Spleen (tissue), 13 donors: ENCODE data around the gene RIIAD1. TPM values are rescaled to one million over a fixed set of nuclear protein-coding genes. Genes with fewer than 3 reads are reported as not detected.

ENCODE experiments used
- DNase-seq: peaks from one replicate; pipeline ENCODE4 v3.0.0-alpha.2; 2020
- H3K27ac ChIP-seq, 8 donors: fragments of 200-600 bp; sonication (generic) in 7 of 8; 1 replicate in 4 of 8; 2 replicates in 4 of 8; pipeline versions ENCODE4 v1.5.0 to v1.8.0; 2016 to 2021; ENCODE audit warnings: inconsistent platforms in 4 of 8, mild to moderate bottlenecking in 4 of 8, moderate library complexity in 1 of 8
- H3K27me3 ChIP-seq, 7 donors: fragments of 200-600 bp; sonication (generic) in 6 of 7; replicated peaks in 1 of 7; 1 replicate in 4 of 7; 2 replicates in 3 of 7; pipeline versions ENCODE4 v1.5.0 to v1.8.0; 2016 to 2021; ENCODE audit warnings: inconsistent platforms in 3 of 7, mild to moderate bottlenecking in 1 of 7
- H3K36me3 ChIP-seq, 6 donors: fragments of 200-600 bp; sonication (generic) in 5 of 6; 1 replicate in 4 of 6; 2 replicates in 2 of 6; pipeline versions ENCODE4 v1.5.0 to v1.8.0; 2016 to 2021; ENCODE audit warnings: inconsistent platforms in 2 of 6
- H3K4me1 ChIP-seq, 6 donors: fragments of 200-600 bp; sonication (generic) in 5 of 6; 1 replicate in 3 of 6; 2 replicates in 3 of 6; pipeline versions ENCODE4 v1.5.0 to v1.8.0; 2016 to 2021; ENCODE audit warnings: inconsistent platforms in 3 of 6
- H3K4me3 ChIP-seq, 8 donors: fragments of 200-600 bp; sonication (generic) in 7 of 8; 1 replicate in 4 of 8; 2 replicates in 4 of 8; pipeline versions ENCODE4 v1.5.0 to v1.8.0; 2016 to 2021; ENCODE audit warnings: inconsistent platforms in 4 of 8, mild to moderate bottlenecking in 4 of 8, moderate library complexity in 2 of 8
- H3K9me3 ChIP-seq, 8 donors: fragments of 200-600 bp; sonication (generic) in 7 of 8; 1 replicate in 4 of 8; 2 replicates in 4 of 8; pipeline versions ENCODE4 v1.5.0 to v1.8.0; 2016 to 2021; ENCODE audit warnings: inconsistent platforms in 4 of 8
- CTCF ChIP-seq, 11 experiments: fragments of 200-600 bp in 7 of 11; fragments of 450-650 bp in 4 of 11; sonication (generic) in 4 of 11; IDR thresholded peaks in 8 of 11; conservative IDR thresholded peaks in 3 of 11; 1 replicate in 7 of 11; 2 replicates in 4 of 11; pipeline versions ENCODE4 v1.4.0 to v1.8.0; 2016 to 2021; ENCODE audit warnings: antibody characterized with exemption in 11 of 11, inconsistent platforms in 4 of 11, mild to moderate bottlenecking in 1 of 11
- POLR2A ChIP-seq, 3 donors: fragments of 450-650 bp; IDR thresholded peaks; one replicate each; pipeline ENCODE4 v1.5.1; 2017; ENCODE audit warnings: antibody characterized with exemption in 3 of 3, mild to moderate bottlenecking in 1 of 3
- POLR2AphosphoS5 ChIP-seq, 3 donors: sonication (generic); formaldehyde crosslinking; IDR thresholded peaks; one replicate each; pipeline ENCODE4 v1.5.1; 2017; ENCODE audit warnings: antibody characterized with exemption in 3 of 3
- WGBS, 5 donors: extraction: QIAGEN DNeasy Blood & Tissue Kit in 3 of 5; methylation state at CpG; one replicate each; pipeline versions ENCODE4 v1.1.5 to v1.1.7; 2013 to 2018; 5-methylcytosine and 5-hydroxymethylcytosine counted together
- intact Hi-C: fragments of 100-400 bp; cut with DNase I; formaldehyde crosslinking; loops from one replicate; pipeline ENCODE4 v1.15.0; 2023; ENCODE audit warnings: low total_unique reads
- long read RNA-seq, 2 donors: transcript quantifications; one replicate each; lab custom pipeline, GENCODE V29; 2026
- polyA plus RNA-seq, 3 donors: library from polyadenylated mRNA; stranded (reverse); fragments of 200-250 nt; gene quantifications; one replicate each; pipeline ENCODE4 v1.2.1, GENCODE V29; 2013
- total RNA-seq, 7 donors: library from RNA; depleted of rRNA in 3 of 7; stranded (reverse); fragments of >200 nt in 3 of 7; fragmentation: NEBNext Ultra II Directional in 4 of 7; extraction: Animal tissue kit (Norgen Biotek cat#: 25700) in 4 of 7; gene quantifications; one replicate each; pipeline versions ENCODE4 v1.1.0 to v1.2.1, GENCODE V29; 2016 to 2021
- donor health status: healthy with polysubstance abuse.
- donor health status: DM: no; HTN: no; CAD: no; lungs with moderate emphysema.
- donor health status: DM: no; HTN: no; CAD: no.
- donor health status: Bipolar disorder and iron deficiency.
- donor health status: healthy.
- donor health status: DM: no; HTN: no; CAD: no.
- donor health status: DM: yes; HTN: yes; CAD: no.

The RIIAD1 gene
- total RNA-seq = under 1 TPM in 1 of 7 donors, not detected in 6; 0.34 TPM
- not detected for polyA plus RNA-seq
- long read RNA-seq, donor 1, partial matches to known transcripts = 35 of 84 reads
- long read RNA-seq, donor 1, other reads (novel, unspliced or antisense) = 49 of 84 reads
- long read RNA-seq, donor 2 = 0 reads

- Histone ChIP-seq H3K9me3 (no peaks in the 10 kb centered on the region), H3K36me3 (no peaks in the 10 kb centered on the region), H3K4me3 (peak within 1 kb of the TSS; percentile 36 to 66 (median 54)), H3K27ac (peak within 1 kb of the TSS in 7 of 8 donors; percentile 60 to 81 (median 69)), H3K4me1 (peaks cover 6 to 46% (median 32%) of the 10 kb centered on the region in 6 donors), H3K27me3 (peaks cover 2 to 90% (median 20%) of the 10 kb centered on the region in 7 donors)
- peak; percentile 87 for DNase-seq
- 2 to 6% (median 3%) methylated on average over 26 to 44 of the region's 44 CpGs for WGBS, 5 donors
- intact Hi-C loops = no loop called here
- TF ChIP-seq CTCF (IDR thresholded peaks at IDR 0.05 in 8 of 11, conservative IDR thresholded peaks at IDR 0.05 in 3 of 11) (no peak), POLR2AphosphoS5 (IDR thresholded peaks at IDR 0.05) (no peak)
Observed at GRCh38 chr1:151720974-151721787, at the start of gene RIIAD1. TSS of gene RIIAD1 (plus strand) at chr1:151721522. CDS start at chr1:151721537, 15 bp downstream.

- intact Hi-C loops = no loop called here
- Histone ChIP-seq H3K36me3 (peaks cover 0 to 67% (median 26%) of the 10 kb centered on the region in 6 donors), H3K4me3 (no peak overlapping the region), H3K9me3 (peaks cover 0 to 4% (median 0%) of the 10 kb centered on the region in 8 donors), H3K4me1 (no peaks in the 10 kb centered on the region), H3K27ac (no peak overlapping the region), H3K27me3 (no peaks in the 10 kb centered on the region)
- no peak for DNase-seq
- no peak for TF ChIP-seq POLR2AphosphoS5 (IDR thresholded peaks at IDR 0.05)
- no peak for TF ChIP-seq CTCF (IDR thresholded peaks at IDR 0.05 in 8 of 11, conservative IDR thresholded peaks at IDR 0.05 in 3 of 11)
- TF ChIP-seq POLR2A (IDR thresholded peaks at IDR 0.05) = no peak
- 79 to 93% (median 83%) methylated on average over 1 of the region's 1 CpG for WGBS, 5 donors
Observed at GRCh38 chr1:151673407-151673806, 47.9 kb upstream of the RIIAD1 start.

- Histone ChIP-seq H3K4me1 (peaks cover 0 to 20% (median 0%) of the 10 kb centered on the region in 6 donors), H3K27ac (no peak overlapping the region), H3K36me3 (peaks cover 0 to 72% (median 19%) of the 10 kb centered on the region in 6 donors), H3K4me3 (no peak overlapping the region), H3K9me3 (no peaks in the 10 kb centered on the region), H3K27me3 (no peaks in the 10 kb centered on the region)
- DNase-seq = no peak
- WGBS, 5 donors = 71 to 87% (median 78%) methylated on average over 4 of the region's 4 CpGs
- intact Hi-C loops = no loop called here
- TF ChIP-seq POLR2A (IDR thresholded peaks at IDR 0.05) = no peak
- TF ChIP-seq CTCF (IDR thresholded peaks at IDR 0.05 in 8 of 11, conservative IDR thresholded peaks at IDR 0.05 in 3 of 11) = no peak
- no peak for TF ChIP-seq POLR2AphosphoS5 (IDR thresholded peaks at IDR 0.05)
Observed at GRCh38 chr1:151680391-151680790, 40.9 kb upstream of the RIIAD1 start.

- Histone ChIP-seq H3K27ac (no peak overlapping the region), H3K27me3 (no peaks in the 10 kb centered on the region), H3K36me3 (peaks cover 0 to 76% (median 22%) of the 10 kb centered on the region in 6 donors), H3K9me3 (no peaks in the 10 kb centered on the region), H3K4me1 (peaks cover 0 to 20% (median 0%) of the 10 kb centered on the region in 6 donors), H3K4me3 (no peak overlapping the region)
- no peak for DNase-seq
- intact Hi-C loops = no loop called here
- WGBS, 5 donors = 31 to 60% (median 40%) methylated on average over 3 of the region's 3 CpGs
- TF ChIP-seq POLR2AphosphoS5 (IDR thresholded peaks at IDR 0.05) = no peak
- no peak for TF ChIP-seq POLR2A (IDR thresholded peaks at IDR 0.05)
- TF ChIP-seq CTCF (IDR thresholded peaks at IDR 0.05 in 8 of 11, conservative IDR thresholded peaks at IDR 0.05 in 3 of 11) = no peak
Observed at GRCh38 chr1:151680826-151681225, 40.5 kb upstream of the RIIAD1 start.
